GM19025 (cell line): ENCODE results near the gene IQCK.

ENCODE experiments used
- ATAC-seq: cut with Tn5 transposase; IDR thresholded peaks from one replicate; pipeline ENCODE4 v1.9.1; 2021; ENCODE audit warnings: mild to moderate bottlenecking, low read depth, moderate library complexity; ENCODE audit not compliant: unreplicated experiment

The IQCK gene

DNA sequence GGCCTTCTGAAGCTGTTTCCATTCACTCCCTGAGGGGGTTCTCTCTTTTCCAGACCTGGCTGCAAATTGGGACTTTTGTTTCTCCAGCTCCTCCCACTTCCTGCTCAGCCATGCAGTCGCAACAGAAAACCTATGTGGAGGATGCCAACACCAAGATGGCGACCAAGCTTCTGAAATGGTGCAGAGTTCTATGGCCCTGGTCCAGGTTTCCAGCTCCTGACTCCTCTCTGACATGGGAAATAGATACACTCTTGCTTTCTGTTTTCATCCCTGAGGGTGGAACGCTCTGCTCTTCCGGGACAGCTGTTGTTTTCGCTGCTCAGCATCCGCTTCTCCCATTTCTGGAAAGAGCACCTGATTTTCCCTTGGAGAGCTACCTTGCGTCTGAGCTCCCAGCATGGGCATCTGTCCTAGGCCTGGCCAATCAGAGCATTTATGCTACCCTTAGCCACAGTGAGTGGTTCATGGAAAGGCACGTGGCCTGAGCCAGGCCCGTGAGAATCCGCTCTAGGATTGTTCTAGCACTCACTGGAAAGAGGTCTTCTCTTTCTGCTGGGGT lies 158.5 kb downstream of the IQCK start:
- ATAC-seq: no peak

DNA sequence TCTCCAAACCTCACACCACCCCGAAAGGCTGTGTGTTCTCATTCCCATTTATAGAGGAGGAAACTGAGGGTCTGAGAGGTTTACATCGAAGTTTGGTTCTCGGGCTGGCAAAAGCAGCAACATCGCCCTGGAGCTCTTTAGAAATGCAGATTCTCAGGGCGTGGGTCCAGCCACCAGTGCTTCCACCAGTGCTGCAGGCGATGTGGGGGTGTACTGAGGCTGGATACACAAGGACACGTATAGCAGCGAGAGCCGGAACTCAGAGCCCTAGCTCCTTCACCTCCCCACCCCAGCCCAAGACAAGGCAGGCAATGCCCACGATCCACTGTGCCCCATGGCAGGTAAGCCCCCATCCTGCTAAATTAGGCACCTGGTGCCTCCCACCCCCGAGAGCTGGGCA lies 160.7 kb downstream of the IQCK start:
- ATAC-seq: no peak

DNA sequence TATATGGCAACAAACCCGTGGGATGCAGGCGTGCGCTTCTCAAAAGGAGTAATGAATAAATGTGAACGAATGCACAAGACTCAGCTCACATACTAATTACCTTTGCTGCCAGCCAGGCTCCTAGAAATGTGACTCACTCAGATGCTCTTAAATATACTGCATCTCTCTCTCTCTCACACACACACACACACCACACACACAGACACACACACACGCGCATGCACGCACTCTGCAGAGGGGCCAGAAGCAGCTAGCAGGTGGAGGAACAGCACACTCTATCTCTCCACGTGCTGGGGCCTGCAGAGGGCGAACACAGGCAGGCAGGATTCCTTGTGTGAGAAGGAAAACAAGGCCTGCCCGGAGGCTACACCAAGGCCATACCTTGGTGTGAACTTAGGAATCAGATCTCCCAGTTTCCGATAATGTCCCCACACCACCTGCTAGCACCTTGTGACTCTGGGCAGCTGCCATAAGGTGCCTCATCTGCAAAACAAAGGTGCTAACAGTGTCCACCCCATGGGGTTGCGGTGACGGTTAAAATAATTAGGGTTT lies 161.2 kb downstream of the IQCK start:
- no peak for ATAC-seq

DNA sequence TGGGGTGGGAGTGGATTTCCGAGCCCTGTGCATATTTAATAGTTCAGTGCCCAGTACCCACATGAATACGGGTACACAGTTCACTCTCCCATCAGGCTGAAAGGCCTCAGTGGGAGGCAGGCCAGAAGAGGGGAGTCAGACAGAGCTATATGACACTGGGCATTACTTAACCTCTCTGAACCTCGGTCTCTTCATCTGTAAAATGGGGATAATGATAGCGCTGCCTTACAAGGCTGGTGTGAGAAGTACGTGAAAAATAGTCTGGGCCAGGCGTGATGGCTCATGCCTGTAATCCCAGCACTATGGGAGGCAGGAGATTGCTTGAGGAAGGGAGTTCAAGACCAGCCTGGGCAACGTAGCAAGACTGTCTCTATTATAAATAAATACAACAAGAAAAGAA lies 163.0 kb downstream of the IQCK start:
- no peak for ATAC-seq

DNA sequence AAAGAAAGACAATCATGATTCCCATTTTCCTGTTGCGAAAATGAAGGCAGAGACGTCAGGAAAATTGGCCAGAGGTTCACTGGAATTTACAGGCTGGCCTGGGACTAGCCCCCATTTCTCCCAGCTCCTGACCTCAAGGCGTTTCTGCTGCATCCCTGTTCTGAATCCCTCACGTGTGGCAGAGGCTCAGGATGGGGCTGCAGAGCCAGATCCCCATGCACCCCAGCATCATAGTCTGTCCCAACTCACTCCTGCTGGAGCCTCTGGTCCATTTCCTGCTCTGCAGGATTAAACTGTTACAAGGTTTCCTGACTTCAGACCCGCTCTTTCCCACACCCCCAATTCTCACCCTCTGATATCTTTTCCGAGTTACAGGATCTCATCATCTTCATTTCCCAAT lies 163.7 kb downstream of the IQCK start:
- no peak for ATAC-seq

DNA sequence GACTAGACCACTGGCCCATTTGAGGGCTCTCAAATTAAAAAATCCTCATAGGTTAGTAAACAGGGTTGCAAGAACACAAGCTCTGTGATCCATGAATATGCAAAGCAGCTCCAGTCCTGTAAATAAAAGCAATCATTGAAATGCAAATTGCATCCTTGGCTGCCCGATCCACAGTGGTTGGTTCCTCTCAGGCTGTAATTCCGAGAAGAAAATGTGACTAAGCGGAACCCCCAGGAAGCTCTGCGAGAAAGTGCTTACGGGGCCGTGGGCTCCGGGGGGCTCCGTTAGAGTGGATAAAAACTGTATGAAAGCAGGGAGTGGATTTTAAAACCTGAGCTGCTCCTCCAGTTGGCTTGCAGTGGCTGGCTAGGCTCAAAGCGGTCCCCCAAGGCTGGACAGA lies 164.1 kb downstream of the IQCK start:
- no peak for ATAC-seq

DNA sequence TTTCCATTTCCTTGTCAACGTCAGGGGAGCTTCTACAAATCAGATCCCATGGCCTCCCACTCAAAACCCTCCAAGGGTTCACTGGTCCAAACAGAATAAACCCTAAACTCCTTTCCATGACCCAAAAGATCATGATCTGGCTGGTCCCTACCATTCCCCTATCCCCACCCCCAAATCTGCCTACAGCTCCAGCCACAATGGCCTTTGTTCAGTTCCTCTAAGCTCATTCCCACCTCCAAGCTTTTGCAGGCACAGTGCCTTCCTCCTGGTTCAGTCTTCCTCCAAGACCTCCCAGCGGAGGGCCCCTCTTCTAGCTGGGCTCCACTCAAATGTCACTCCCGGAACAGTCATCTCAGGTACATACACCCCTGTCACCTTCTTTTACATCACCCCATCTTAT lies 164.6 kb downstream of the IQCK start:
- ATAC-seq: no peak

DNA sequence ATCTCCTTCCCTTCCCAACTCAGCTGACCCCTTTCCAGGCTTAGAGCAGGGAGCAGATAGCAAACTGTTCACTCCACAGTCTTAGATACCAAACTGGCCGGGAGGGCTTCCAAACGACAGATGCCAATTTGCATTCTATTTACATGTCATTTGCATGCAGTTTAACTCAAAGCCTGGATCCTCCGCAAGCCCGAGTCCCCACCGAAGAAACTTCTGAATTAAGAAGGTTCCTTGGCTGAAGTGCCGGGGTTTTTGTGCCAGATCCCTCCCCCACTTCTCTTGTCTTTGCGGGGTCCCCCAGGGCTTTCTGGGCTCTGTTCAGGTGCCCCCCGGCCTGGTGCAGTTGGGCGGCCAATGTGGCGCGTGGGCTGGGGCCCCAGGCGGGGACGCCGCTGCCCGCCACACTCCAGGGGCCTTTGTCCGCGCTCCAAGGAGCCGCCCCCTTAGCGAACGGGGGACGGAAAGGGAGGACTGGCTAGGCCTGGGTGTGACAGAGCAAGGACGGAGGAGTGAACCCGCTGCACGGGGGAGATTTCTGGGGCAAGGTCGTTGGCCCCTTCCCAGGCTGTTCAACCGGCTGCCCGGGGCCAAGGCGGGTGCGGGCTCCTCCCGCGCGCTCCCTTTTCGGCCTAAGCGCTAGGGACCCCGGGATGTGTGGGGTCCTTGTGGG lies 165.4 kb downstream of the IQCK start:
- ATAC-seq: no peak

DNA sequence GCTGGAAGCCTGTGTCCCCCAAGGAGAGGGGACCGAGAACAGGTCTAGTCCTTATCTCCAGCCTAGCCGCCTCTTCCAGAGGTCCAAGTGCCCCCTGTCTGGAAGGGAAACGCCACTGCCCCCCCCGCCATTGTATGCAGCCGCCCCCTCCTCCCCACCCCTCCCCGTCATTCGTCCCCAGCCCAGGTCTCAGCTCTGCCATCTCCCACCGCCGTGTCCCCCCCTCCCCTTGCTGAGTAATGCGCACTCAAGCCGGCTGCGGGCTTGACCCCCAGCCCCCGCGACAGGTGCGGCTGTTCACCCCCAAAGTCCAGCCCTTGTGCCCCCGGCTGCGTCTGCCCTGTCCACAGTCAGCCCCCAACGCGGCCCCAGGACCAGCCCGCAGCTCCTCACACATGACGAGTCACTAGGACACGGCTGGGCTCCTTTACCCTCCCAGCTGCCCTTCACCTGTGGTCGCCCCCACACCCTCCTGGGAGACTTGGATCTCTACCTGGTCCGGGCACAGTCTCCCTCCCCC lies 166.0 kb downstream of the IQCK start:
- ATAC-seq: no peak

DNA sequence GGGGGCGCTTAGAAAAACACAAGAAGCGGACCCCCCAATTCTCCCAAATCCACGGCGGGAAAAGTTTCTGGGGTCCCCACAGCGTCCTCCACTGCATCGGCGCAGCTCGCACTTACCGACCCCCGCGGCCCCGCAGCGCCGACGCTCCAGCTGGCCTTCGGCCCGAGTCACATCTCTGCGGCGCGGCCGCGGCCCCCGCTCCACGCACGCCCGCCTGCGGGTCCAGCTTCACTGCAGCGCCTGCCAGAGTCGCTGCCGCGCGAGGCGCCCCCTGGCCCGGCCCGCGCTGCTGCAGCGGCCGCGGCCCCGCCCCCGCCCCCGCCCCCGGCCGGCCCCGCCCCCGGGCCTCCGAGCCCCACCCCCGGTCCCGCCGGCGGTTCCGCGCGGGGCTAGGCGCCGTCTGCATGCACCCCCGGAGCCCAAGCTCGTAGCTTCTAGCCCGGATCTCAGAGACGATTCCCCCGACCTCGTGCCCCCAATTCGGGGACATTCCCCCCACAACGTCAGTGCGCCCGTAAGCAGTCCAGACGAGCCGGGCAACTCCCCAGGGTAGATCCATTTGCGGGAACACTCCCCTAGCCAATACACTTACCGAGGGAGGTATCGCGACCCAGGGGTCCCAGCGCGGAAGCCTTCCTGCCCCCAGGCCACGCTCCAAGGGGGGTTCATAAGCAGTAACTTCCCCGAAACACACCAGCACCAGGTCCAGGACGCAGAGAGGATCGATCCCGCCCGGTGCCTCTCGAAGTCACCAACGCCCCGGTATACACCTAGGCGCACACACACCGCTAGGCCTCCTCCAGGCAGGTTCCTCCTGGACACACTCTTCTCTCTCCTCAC lies 166.8 kb downstream of the IQCK start, which contains the start of gene GPRC5B:
Gene GPRC5B (minus strand): TSS at position 238 of the 840 bp plus-strand sequence. CDS start 12,003 bp downstream, outside the sequence.
- no peak for ATAC-seq

DNA sequence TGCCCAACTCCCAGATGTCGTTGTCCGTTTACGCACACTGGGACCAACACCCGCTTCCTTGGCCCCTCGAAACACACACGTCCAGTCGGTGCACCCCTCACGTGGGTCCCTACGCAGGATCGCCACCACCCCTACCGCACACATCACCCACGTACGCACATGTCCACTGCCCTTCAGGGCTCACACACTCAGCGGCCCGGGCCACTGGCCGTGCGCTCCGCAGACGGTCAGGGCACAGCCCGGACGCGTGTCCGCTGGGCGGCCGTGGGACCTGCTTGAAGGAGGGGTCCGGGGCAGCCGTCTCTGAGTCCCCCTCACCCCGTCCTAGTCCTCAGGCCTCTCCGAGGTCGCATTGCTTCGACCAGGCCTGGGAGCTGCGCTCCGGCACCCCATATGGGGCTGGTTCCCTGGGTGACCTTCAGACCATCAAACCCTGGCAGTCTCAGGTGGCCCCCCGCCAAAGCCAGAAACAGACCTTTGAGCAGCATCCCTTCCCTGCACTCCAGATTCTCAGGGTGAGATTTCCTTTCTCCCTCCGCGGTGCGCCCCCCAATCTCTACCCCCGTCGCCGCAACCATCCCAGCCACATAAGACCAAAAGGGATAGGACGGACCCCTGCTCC lies 167.5 kb downstream of the IQCK start:
- ATAC-seq: no peak

DNA sequence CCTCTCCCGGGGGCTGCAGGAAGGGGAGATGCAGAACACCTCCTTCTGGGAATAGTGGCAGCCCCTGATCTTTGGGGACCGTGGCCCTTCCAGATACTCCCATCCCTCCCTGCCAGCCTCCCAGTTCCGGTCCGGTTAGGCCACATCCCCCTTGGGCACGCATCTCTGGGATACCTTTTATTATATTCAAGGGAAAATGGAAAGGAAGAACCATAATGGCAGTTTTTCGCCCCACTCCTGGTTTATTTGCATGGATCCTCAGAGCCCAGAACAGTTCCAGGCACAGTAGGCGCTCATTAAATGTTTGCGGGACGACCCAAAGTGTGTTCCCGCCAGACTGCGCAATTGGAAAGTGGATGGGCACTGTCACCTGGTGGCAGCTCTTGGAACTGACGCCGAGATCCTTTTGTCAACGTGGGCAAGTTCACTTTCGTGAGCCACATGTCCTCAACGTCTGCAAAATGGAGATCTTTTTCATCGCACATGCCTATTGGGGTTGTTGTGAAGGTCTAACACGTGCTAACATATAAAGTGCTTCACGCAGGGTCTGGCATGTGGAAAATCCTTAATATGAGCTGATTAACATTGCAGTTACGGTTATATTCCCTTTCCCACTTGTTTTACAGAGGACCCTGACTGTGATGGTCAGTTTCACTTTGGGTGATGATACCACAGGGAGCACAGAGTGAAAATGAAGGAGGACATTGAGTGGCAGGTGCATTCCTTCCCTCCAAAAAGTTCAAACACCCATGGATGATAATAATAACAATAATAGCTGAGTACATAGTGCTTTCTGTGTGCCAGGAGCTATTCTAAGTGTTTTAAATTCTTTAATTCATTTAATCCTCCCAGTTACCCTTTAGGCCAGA lies 168.2 kb downstream of the IQCK start:
- no peak for ATAC-seq

DNA sequence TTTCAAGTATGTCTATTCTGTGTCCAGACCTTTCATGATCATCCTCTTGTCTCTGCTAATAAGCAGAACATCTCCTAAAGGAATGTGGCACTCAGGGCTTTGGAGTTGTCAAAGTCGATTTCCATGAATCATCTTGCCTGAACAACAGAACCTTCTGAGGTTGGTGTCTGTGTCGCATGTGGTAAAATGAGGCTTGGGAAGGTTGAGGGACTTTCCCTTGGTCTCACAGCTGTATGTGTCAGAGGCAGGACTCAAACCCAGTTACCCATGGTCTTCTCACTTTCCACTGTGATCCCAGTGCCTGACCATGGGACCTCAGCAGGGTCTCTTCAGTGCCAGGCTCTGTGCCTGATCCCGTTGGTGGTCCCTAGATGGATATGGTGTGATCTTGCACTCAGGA lies 170.8 kb downstream of the IQCK start:
- no peak for ATAC-seq

DNA sequence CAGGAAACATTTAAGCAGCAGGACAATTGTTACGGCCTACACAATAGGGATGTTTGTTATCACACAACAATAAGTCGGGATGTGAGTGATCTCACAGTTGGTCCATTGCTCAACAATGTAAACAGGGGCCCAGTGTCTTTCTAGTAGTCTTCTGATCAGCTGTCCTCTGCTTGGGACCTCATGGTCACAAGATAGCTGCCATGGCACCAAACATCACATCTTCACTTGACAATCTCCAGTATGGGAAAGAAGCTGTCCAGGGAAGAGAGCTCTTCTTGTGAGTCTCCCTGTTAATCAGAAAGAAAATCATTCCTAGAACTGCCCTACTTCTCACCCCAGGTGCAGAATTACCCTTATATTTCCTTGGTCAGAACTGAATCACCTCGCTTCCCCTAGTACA lies 172.8 kb downstream of the IQCK start:
- no peak for ATAC-seq

DNA sequence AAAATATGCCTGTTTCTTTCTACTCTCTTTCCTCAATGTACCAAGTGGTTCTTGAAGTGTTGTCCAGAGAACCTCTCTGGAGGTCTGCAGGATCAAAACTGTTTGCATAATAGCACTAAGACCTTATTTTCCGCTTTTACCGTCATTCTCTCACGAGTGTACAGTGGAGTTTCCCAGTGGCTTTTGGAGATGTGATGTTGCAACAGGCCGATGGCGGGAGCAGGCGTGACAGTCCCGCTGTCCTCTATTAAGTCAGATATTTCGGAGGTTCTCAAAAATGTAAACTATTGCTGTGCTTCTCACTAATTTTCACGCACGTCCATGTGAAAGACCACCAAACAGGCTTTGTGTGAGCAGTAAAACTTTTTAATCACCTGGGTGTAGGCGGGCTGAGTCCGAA lies 174.8 kb downstream of the IQCK start:
- no peak for ATAC-seq

DNA sequence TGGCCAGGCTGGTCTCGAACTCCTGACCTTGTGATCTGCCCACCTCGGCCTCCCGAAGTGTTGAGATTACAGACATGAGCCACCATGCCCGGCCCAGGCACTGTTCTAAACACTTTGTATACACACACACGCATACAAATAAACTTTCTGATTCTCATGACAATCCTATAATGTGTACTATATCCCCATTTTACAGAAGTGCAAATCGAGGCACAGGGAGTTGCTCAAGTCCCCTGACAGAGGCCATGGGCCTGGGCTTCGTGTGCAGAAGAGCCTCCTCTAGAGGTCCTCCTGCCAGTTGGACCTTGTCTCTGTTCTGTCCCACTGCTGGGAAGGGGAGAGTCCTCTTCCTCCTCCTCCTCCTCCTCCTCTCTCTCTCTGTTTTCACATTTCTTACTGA lies 176.5 kb downstream of the IQCK start:
- no peak for ATAC-seq

DNA sequence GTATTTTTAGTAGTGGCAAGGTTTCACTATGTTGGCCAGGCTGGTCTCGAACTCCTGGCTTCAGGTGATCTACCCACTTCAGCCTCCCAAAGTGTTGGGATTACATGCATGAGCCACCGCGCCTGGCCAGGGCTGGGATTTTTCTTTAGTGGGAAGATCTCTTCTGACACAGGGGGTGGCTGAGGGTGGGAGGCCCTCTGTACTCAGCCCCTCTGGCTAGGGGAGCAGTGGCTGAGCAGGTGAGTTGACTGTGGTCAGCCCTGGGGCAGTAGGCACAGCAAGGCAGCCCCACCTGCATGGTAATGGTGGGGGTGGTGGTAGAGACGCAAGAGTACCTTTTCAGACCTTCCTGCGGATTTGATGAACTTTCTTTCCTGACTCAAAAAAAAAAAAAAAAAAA lies 178.9 kb downstream of the IQCK start:
- ATAC-seq: no peak

DNA sequence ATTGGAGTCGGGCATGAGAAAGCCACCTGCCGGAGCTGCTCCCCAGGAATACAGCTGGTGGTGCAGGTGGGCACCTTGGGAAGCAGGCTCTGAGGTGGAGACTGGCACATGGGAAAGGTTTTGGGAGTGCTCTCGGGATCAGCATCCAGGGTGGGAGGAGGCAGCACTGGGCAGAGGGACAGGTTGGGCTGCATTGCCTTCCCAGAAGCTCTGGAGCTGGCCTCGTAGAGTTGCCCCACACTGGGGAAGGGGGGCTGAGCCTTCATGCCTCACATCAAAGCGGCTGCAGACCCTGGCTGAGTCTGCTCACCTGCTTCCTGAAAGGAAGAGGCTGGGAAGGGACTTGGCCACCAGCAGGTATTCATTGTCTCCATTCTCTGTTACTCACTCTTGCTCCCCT lies 180.1 kb downstream of the IQCK start:
- ATAC-seq: no peak

DNA sequence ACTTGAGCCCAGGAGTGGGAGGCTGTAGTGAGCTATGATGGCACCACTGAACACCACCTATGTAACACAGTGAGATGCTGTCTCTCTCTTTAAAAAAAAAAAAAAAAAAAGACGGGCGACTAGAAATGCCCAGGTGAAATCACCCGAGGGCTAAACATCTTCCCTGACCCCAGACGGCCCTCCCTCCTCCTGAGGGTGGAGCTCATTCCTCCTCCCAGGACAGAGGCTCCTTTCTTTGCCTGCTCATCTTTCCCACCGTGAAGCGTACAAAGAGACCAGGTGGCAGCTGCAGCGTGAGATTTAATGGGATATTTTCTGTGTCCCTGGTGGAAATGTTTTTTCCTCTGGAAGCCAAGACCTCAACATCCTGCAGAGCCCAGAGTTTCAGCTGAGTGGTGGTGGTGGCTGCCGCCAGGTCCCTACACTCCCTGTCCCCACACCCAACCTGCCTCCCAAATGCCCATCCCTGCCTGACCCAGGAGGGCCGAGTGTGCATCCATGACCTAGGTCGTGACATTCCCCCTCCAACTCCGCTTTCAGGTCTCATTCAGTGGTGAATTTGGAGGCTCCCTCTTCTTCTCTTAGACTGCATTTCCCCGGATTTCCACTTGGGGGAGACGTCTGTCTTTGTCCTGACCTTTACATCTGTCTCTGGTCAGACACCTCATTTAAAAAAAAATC lies 181.0 kb downstream of the IQCK start:
- no peak for ATAC-seq
